HG02870 (cell line): ENCODE data around the gene CYB561D1.
A peak's percentile ranks its signal among the peaks of the same experiment; 100 is the strongest.

Experiments used
- ATAC-seq: cut with Tn5 transposase; IDR thresholded peaks from one replicate; pipeline ENCODE4 v1.9.1; 2021; ENCODE audit warnings: mild to moderate bottlenecking, moderate library complexity; ENCODE audit not compliant: unreplicated experiment

Gene CYB561D1

GRCh38 chr1:109527846-109528695 lies 34.2 kb downstream of the CYB561D1 start:
- no peak for ATAC-seq

GRCh38 chr1:109528712-109529111 lies 34.8 kb downstream of the CYB561D1 start:
- ATAC-seq: no peak

- no peak for ATAC-seq
Measured at GRCh38 chr1:109529881-109530456, 36.1 kb downstream of the CYB561D1 start.

GRCh38 chr1:109530457-109531087 lies 36.7 kb downstream of the CYB561D1 start:
- no peak for ATAC-seq

GRCh38 chr1:109531380-109531779 lies 37.5 kb downstream of the CYB561D1 start:
- no peak for ATAC-seq

GRCh38 chr1:109531826-109532364 lies 38.0 kb downstream of the CYB561D1 start:
- ATAC-seq: no peak

- ATAC-seq: peak; percentile 68
Measured at GRCh38 chr1:109532365-109533136, 38.7 kb downstream of the CYB561D1 start.

GRCh38 chr1:109534307-109534858 lies 40.5 kb downstream of the CYB561D1 start:
- ATAC-seq: no peak

GRCh38 chr1:109535481-109535880 lies 41.6 kb downstream of the CYB561D1 start:
- no peak for ATAC-seq

- ATAC-seq: no peak
Measured at GRCh38 chr1:109535971-109536491, 42.1 kb downstream of the CYB561D1 start.

GRCh38 chr1:109537450-109538178 lies 43.7 kb downstream of the CYB561D1 start:
- no peak for ATAC-seq

GRCh38 chr1:109538827-109539555 lies 45.1 kb downstream of the CYB561D1 start:
- ATAC-seq: no peak

GRCh38 chr1:109539676-109540075 lies 45.8 kb downstream of the CYB561D1 start, which contains the start of gene GPR61:
GPR61 (plus strand) TSS chr1:109539872; CDS start chr1:109543023, 3,151 bp downstream.
- ATAC-seq: no peak

- no peak for ATAC-seq
Measured at GRCh38 chr1:109541102-109541501, 47.2 kb downstream of the CYB561D1 start.

- no peak for ATAC-seq
Measured at GRCh38 chr1:109542657-109543056, 48.8 kb downstream of the CYB561D1 start.

GRCh38 chr1:109543283-109543987 lies 49.5 kb downstream of the CYB561D1 start:
- ATAC-seq: no peak

- no peak for ATAC-seq
Measured at GRCh38 chr1:109543988-109544735, 50.3 kb downstream of the CYB561D1 start.
